Vagina (tissue), 2 donors: ENCODE data around the gene HMX1.

ENCODE experiments used
- POLR2A ChIP-seq, 2 donors: fragments of 450-650 bp; IDR thresholded peaks; one replicate each; pipeline ENCODE4 v1.6.1; 2017; ENCODE audit warnings: antibody characterized with exemption in 2 of 2, mild to moderate bottlenecking in 2 of 2, moderate library complexity in 2 of 2
- POLR2AphosphoS5 ChIP-seq, 2 donors: sonication (generic); formaldehyde crosslinking; IDR thresholded peaks; one replicate each; pipeline ENCODE4 v1.9.0; 2017; ENCODE audit warnings: antibody characterized with exemption in 2 of 2, mild to moderate bottlenecking in 2 of 2, low read depth in 1 of 2; ENCODE audit not compliant: insufficient read depth in 1 of 2
- TF ChIP-seq, protein P1 (sequence below), 3 experiments: fragments of 450-650 bp in 2 of 3; fragments of 200-600 bp in 1 of 3; sonication (generic) in 1 of 3; IDR thresholded peaks; one replicate each; pipeline ENCODE4 v1.5.1; 2017 to 2019; ENCODE audit warnings: antibody characterized with exemption in 3 of 3, mild to moderate bottlenecking in 2 of 3, moderate library complexity in 2 of 3

DNA sequence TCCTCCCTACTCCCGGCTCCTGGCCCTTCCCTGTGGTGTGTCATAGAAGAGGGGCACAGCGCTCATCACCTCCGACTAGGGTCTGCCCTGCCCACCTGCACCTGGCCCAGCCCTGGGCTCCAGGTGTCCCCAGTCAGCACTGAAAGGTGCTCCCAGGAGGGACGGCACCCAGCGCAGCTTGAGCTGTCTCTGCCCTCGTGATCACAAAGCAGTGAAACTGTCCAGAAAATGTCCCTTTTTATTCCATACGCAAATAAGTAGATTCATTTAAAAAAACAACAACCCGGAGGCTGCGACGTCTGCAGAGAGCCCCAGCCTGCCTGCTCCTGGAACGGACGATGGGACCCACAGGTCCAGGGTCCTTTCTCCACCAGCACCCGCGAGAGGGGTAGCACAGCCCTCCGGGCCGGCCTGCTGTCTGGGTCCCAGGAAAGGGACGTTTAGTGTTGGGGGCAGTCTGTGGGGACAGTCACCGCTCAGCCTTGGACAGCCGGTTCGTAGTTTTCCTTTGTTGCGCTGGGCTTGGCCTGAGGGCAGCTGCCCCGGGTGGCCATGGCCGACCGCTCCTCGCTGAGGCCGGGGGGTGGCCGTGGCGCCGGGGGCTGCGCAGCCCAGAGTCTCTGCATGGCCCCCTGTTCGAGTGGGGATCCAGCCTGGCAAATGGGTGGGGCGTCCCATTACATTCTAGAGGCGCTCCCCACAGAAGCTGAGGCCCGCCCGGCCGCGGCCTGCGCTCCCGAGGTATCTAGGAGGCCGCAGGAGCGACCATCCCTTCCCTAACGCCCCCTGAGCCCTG, 4.6 kb downstream of the HMX1 start:
- TF ChIP-seq, protein P1, sequence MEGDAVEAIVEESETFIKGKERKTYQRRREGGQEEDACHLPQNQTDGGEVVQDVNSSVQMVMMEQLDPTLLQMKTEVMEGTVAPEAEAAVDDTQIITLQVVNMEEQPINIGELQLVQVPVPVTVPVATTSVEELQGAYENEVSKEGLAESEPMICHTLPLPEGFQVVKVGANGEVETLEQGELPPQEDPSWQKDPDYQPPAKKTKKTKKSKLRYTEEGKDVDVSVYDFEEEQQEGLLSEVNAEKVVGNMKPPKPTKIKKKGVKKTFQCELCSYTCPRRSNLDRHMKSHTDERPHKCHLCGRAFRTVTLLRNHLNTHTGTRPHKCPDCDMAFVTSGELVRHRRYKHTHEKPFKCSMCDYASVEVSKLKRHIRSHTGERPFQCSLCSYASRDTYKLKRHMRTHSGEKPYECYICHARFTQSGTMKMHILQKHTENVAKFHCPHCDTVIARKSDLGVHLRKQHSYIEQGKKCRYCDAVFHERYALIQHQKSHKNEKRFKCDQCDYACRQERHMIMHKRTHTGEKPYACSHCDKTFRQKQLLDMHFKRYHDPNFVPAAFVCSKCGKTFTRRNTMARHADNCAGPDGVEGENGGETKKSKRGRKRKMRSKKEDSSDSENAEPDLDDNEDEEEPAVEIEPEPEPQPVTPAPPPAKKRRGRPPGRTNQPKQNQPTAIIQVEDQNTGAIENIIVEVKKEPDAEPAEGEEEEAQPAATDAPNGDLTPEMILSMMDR (IDR thresholded peaks at IDR 0.05) = no peak
- TF ChIP-seq POLR2A (IDR thresholded peaks at IDR 0.05) (no peak), POLR2AphosphoS5 (IDR thresholded peaks at IDR 0.05; ENCODE audit: insufficient read depth in 1 of 2, low read depth in 1 of 2) (no peak)
